ENCODE results near the gene COMMD1.

Gene COMMD1

DNA sequence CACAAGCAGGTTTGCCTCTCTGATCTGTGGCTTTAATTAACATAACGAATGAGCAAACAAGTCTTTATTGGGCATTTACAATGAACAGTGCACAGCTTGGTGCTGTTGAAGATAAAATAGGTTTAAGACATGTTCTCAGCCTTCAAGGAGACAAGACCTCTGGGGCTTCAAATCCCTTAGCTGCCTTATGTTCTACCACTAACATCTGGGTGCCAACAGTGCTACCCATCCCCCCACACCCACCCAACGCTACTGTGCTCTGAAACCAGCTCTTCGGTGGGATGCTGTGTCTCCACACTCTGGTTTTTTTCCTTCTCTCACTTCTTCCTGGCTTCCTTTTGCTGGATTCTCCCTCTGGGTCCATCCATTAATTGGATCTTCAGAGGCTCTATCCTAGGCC, 276.4 kb downstream of the COMMD1 start:
- DNase-seq (ENCODE audit: low read depth): no peak

DNA sequence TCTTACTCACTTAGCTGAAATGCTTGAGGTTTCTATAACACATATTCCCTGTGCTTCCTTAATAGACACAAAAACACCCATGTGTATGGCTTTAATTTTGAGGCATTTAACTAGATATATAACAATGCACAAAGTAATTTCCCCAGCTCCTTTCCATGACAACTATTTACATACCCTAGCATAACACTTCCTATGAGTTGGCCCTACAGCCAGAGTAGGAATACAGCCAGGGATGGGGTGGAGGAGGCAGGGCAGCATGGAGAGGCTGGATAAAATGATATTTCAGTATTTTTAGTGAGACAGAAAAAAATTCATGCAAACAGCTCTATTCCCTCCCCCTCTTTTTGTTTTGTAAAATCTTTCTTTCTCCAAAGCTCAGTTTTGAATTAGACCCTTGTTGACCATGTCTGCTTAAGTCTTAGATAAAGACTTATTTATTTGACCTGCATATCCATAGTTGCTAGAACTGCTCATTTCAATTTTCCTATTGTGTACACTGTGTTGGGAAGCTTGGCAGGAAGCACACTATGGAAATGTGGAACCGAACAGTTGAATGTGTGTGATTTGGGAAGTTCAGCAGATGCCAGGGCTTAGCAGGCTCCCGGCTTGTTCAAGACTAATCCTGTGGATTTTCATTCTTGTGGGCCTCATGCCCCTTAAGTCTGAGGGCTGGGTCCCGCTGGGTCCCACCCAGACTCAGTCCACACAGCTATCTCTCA, 279.2 kb downstream of the COMMD1 start:
- no peak for DNase-seq (ENCODE audit: low read depth)

Measured in non-pigmented ciliary epithelial cell (primary cell).